CD4-positive, CD25-positive, alpha-beta regulatory T cell (primary cell): ENCODE data around the gene R3HCC1L. TPM values are rescaled to one million over a fixed set of nuclear protein-coding genes. Genes with fewer than 3 reads are reported as not detected.
"Not testable (repeated sequence)": the region's sequence is repeated elsewhere in the genome, so short reads cannot be mapped to it uniquely, and the experiment has no call there.

ENCODE experiments used
- ATAC-seq, 2 donors: fragments of 150-1000 bp; cut with Tn5 transposase; one replicate each; pipeline ENCODE4 v1.10.0; 2021; ENCODE audit warnings: low read depth in 2 of 2, moderate number of reproducible peaks in 2 of 2, moderate library complexity in 1 of 2
- DNase-seq, 3 donors: peaks; one replicate each; pipeline versions ENCODE4 v3.0.0 to v3.0.0-alpha.2; 2012 to 2022; ENCODE audit warnings: mixed read lengths in 1 of 3
- H3K27ac ChIP-seq: one replicate; pipeline ENCODE4 v1.7.0; 2013; ENCODE audit warnings: mild to moderate bottlenecking, low read length; ENCODE audit not compliant: insufficient read depth, poor library complexity, severe bottlenecking
- H3K27me3 ChIP-seq: one replicate; pipeline ENCODE4 v1.7.0; 2013; ENCODE audit warnings: low read length; ENCODE audit not compliant: control insufficient read depth, insufficient read depth
- H3K36me3 ChIP-seq: one replicate; pipeline ENCODE4 v1.7.0; 2013; ENCODE audit warnings: mild to moderate bottlenecking, low read length, moderate library complexity; ENCODE audit not compliant: control insufficient read depth, insufficient read depth
- H3K4me1 ChIP-seq: 2 replicates; pipeline ENCODE4 v1.7.0; 2013; ENCODE audit warnings: mild to moderate bottlenecking, low read length; ENCODE audit not compliant: insufficient read depth, control insufficient read depth, poor library complexity, severe bottlenecking
- H3K4me3 ChIP-seq: one replicate; pipeline ENCODE4 v1.7.0; 2013; ENCODE audit warnings: low read depth, mild to moderate bottlenecking, low read length, moderate library complexity
- H3K9me3 ChIP-seq, 2 experiments: 1 replicate in 1 of 2; 2 replicates in 1 of 2; pipeline ENCODE4 v1.7.0; 2013; ENCODE audit warnings: low read length in 2 of 2, mild to moderate bottlenecking in 1 of 2, moderate library complexity in 1 of 2; ENCODE audit not compliant: control insufficient read depth in 2 of 2
- H3K27ac Mint-ChIP-seq, 3 donors: one replicate each; pipeline ENCODE4 v1.8.0; 2020 to 2022; ENCODE audit warnings: mild to moderate bottlenecking in 3 of 3, mixed read lengths in 3 of 3, moderate library complexity in 2 of 3
- H3K27me3 Mint-ChIP-seq: one replicate; pipeline ENCODE4 v1.8.0; 2022; ENCODE audit warnings: mild to moderate bottlenecking, mixed read lengths
- H3K36me3 Mint-ChIP-seq: one replicate; pipeline ENCODE4 v1.8.0; 2020; ENCODE audit warnings: mixed read lengths
- H3K4me1 Mint-ChIP-seq, 4 donors: one replicate each; pipeline ENCODE4 v1.8.0; 2020 to 2022; ENCODE audit warnings: mixed read lengths in 4 of 4, mild to moderate bottlenecking in 1 of 4
- H3K4me3 Mint-ChIP-seq, 4 donors: one replicate each; pipeline ENCODE4 v1.8.0; 2020 to 2022; ENCODE audit warnings: mild to moderate bottlenecking in 4 of 4, mixed read lengths in 4 of 4, moderate library complexity in 3 of 4
- H3K9me3 Mint-ChIP-seq, 7 donors: one replicate each; pipeline ENCODE4 v1.8.0; 2020 to 2022; ENCODE audit warnings: mixed read lengths in 7 of 7, mild to moderate bottlenecking in 3 of 7, moderate library complexity in 2 of 7
- polyA plus RNA-seq, 4 donors: library from polyadenylated mRNA; unstranded; fragments of 300-500 nt; fragmentation: Illumina TruSeq; gene quantifications; one replicate each; pipeline ENCODE4 v1.2.3, GENCODE V29; 2021
- total RNA-seq: library from RNA; stranded (reverse); gene quantifications from one replicate; pipeline ENCODE4 v1.2.3, GENCODE V29; 2022

Gene R3HCC1L
- total and polyA plus RNA-seq, 5 donors from 2014 or later = 10.4 to 29.7 (median 13.3) TPM

DNA sequence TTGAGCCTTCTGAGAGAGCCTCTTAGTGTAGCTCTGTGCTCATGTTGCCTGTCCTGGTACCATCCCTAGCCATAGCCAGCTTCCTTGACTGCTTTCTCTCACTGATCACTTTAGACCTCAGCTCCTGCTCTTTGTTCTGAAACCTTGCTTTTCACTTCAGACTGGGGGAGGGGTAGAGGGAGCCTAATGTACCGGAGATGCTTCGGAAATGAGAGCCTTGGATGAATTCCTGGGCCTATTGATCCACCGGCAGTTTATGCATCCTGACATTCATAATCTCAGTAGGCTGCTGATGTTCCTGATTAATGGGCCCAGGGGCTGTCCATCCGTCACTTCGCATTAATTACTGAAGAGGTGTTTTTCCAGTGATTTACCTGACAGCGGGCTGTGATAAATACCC lies 38.8 kb downstream of the R3HCC1L start:
- Histone ChIP-seq H3K4me1 (peaks cover 3% of the 10 kb centered on the region), H3K4me3 (no peak overlapping the region), H3K9me3 (no peaks in the 10 kb centered on the region), H3K36me3 (peaks cover 19% of the 10 kb centered on the region), H3K27ac (no peak overlapping the region), H3K27me3 (no peaks in the 10 kb centered on the region)
- Mint-ChIP-seq H3K9me3 (peaks cover 0 to 7% (median 2%) of the 10 kb centered on the region in 7 donors), H3K4me1 (peaks cover 25 to 73% (median 50%) of the 10 kb centered on the region in 4 donors), H3K36me3 (peaks cover 44% of the 10 kb centered on the region), H3K27ac (no peak overlapping the region), H3K4me3 (no peak overlapping the region), H3K27me3 (no peaks in the 10 kb centered on the region)
- ATAC-seq (no peak), DNase-seq (no peak)

DNA sequence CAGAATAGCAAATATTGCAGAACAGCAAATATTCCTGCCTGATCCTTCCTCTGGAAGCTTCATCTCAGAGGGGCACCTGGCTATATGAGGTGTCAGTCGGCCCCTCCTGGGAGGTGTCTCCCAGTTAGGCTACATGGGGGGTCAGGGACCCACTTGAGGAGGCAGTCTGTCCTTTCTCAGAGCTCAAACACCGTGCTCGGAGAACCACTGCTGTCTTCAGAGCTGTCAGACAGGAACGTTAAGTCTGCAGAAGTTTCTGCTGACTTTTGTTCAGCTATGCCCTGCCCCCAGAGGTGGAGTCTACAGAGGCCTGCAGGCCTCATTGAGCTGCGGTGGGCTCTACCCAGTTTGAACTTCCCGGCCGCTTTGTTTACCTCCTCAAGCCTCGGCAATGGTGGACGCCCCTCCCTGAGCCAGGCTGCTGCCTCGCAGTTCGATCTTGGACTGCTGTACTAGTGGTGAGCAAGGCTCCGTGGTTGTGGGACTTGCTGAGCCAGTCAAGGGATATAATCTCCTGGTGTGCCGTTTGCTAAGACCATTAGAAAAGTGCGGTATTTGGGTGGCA lies 48.0 kb downstream of the R3HCC1L start:
- Mint-ChIP-seq H3K4me1 (peaks cover 46 to 69% (median 48%) of the 10 kb centered on the region in 4 donors), H3K36me3 (peaks cover 73% of the 10 kb centered on the region), H3K4me3 (peak overlapping the region in 1 of 4 donors; percentile 5)
- H3K4me1 ChIP-seq, ATAC-seq, H3K9me3 Mint-ChIP-seq, H3K9me3 ChIP-seq, H3K27ac ChIP-seq, H3K27ac Mint-ChIP-seq, H3K27me3 Mint-ChIP-seq, DNase-seq, H3K27me3 ChIP-seq, H3K4me3 ChIP-seq: not testable (repeated sequence)
- peaks cover 20% of the 10 kb centered on the region for H3K36me3 ChIP-seq

DNA sequence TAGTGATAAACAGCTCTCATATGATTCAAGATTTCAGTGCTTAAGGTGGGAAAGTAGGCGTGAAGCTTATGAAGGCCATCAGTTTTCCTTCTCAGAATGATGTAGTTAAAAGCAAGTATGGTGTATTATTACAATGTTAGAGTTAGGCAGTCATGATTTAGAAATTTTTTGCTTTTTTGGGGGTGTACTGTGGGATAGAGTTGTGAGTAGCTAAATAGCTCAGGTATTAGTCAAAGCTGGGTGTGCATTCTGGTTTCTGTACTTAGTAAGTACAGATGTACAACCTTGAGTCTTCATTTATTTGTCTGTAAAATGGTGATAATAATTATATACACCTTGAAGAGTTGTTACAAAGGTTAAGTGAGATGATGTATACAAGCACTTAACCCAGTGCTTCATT lies 52.2 kb downstream of the R3HCC1L start:
- no peaks in the 10 kb centered on the region for H3K27me3 Mint-ChIP-seq
- ATAC-seq (no peak), DNase-seq (no peak)
- H3K36me3 Mint-ChIP-seq = peaks cover 58% of the 10 kb centered on the region
- H3K9me3 Mint-ChIP-seq = peaks cover 0 to 6% (median 0%) of the 10 kb centered on the region in 7 donors
- Histone ChIP-seq H3K4me3 (no peak overlapping the region), H3K27ac (no peak overlapping the region), H3K4me1 (no peaks in the 10 kb centered on the region), H3K27me3 (no peaks in the 10 kb centered on the region), H3K9me3 (no peaks in the 10 kb centered on the region), H3K36me3 (peaks cover 32% of the 10 kb centered on the region)
- H3K27ac Mint-ChIP-seq = no peak overlapping the region
- no peak overlapping the region for H3K4me3 Mint-ChIP-seq
- peaks cover 31 to 40% (median 37%) of the 10 kb centered on the region in 4 donors for H3K4me1 Mint-ChIP-seq

- not testable (repeated sequence) for H3K27ac ChIP-seq, DNase-seq, H3K27me3 ChIP-seq, H3K4me1 ChIP-seq, ATAC-seq, H3K27ac Mint-ChIP-seq, H3K9me3 ChIP-seq, H3K4me3 ChIP-seq, H3K4me3 Mint-ChIP-seq, H3K27me3 Mint-ChIP-seq
- Mint-ChIP-seq H3K36me3 (peaks cover 58% of the 10 kb centered on the region), H3K9me3 (peaks cover 0 to 11% (median 1%) of the 10 kb centered on the region in 7 donors), H3K4me1 (peaks cover 27 to 34% (median 32%) of the 10 kb centered on the region in 4 donors)
- peaks cover 32% of the 10 kb centered on the region for H3K36me3 ChIP-seq
Observed at GRCh38 chr10:98190773-98191172, 56.3 kb downstream of the R3HCC1L start.

- no peak overlapping the region for H3K27ac ChIP-seq
- Mint-ChIP-seq H3K4me1 (peaks cover 25 to 44% (median 42%) of the 10 kb centered on the region in 4 donors), H3K27ac (no peak overlapping the region), H3K36me3 (peaks cover 47% of the 10 kb centered on the region), H3K4me3 (no peak overlapping the region), H3K9me3 (peaks cover 0 to 11% (median 1%) of the 10 kb centered on the region in 7 donors), H3K27me3 (no peaks in the 10 kb centered on the region)
- DNase-seq = no peak
- no peaks in the 10 kb centered on the region for H3K9me3 ChIP-seq
- H3K36me3 ChIP-seq = peaks cover 15% of the 10 kb centered on the region
- no peaks in the 10 kb centered on the region for H3K27me3 ChIP-seq
- ATAC-seq = no peak
- H3K4me1 ChIP-seq = no peaks in the 10 kb centered on the region
- H3K4me3 ChIP-seq = no peak overlapping the region
Observed at GRCh38 chr10:98193037-98193436, 58.6 kb downstream of the R3HCC1L start.

DNA sequence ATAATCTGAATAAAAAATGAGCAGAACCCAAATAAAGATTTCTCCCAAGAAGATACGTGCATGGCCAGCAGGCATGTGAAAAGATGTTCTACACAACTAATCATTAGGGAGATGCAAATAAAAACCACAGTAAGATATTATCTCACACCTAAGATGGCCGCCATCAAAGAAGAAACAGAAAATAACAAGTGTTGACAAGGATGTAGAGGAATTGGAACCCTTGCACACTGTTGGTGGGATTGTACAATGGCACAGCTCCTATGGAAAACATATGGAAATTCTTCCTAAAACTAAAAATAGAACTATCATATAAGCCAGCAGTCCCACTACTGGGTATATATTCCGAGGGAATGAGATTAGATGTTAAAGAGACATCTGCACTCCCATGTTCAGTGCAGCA lies 60.2 kb downstream of the R3HCC1L start:
- Mint-ChIP-seq H3K4me1 (peaks cover 27 to 48% (median 42%) of the 10 kb centered on the region in 4 donors), H3K4me3 (no peak overlapping the region), H3K9me3 (peaks cover 0 to 11% (median 1%) of the 10 kb centered on the region in 7 donors), H3K27me3 (no peaks in the 10 kb centered on the region), H3K36me3 (peaks cover 44% of the 10 kb centered on the region), H3K27ac (peak overlapping the region in 1 of 3 donors; percentile 4)
- H3K36me3 ChIP-seq = peaks cover 9% of the 10 kb centered on the region
- H3K27me3 ChIP-seq = no peaks in the 10 kb centered on the region
- no peaks in the 10 kb centered on the region for H3K9me3 ChIP-seq
- H3K4me3 ChIP-seq = no peak overlapping the region
- ATAC-seq = no peak
- no peak overlapping the region for H3K27ac ChIP-seq
- H3K4me1 ChIP-seq = no peaks in the 10 kb centered on the region
- DNase-seq = no peak

GRCh38 chr10:98195120-98195519 lies 60.7 kb downstream of the R3HCC1L start:
- H3K4me1 ChIP-seq = no peaks in the 10 kb centered on the region
- Mint-ChIP-seq H3K4me1 (peaks cover 25 to 53% (median 39%) of the 10 kb centered on the region in 4 donors), H3K36me3 (peaks cover 39% of the 10 kb centered on the region), H3K27ac (peak overlapping the region in 1 of 3 donors; percentile 53), H3K4me3 (no peak overlapping the region), H3K9me3 (peaks cover 0 to 11% (median 0%) of the 10 kb centered on the region in 7 donors), H3K27me3 (no peaks in the 10 kb centered on the region)
- ATAC-seq (no peak), DNase-seq (no peak)
- no peak overlapping the region for H3K4me3 ChIP-seq
- H3K9me3 ChIP-seq = no peaks in the 10 kb centered on the region
- H3K36me3 ChIP-seq = peaks cover 7% of the 10 kb centered on the region
- H3K27ac ChIP-seq = no peak overlapping the region
- H3K27me3 ChIP-seq = no peaks in the 10 kb centered on the region

- Histone ChIP-seq H3K4me1 (no peaks in the 10 kb centered on the region), H3K9me3 (no peaks in the 10 kb centered on the region), H3K27ac (no peak overlapping the region), H3K27me3 (no peaks in the 10 kb centered on the region), H3K36me3 (peaks cover 11% of the 10 kb centered on the region), H3K4me3 (no peak overlapping the region)
- Mint-ChIP-seq H3K9me3 (peaks cover 0 to 5% (median 0%) of the 10 kb centered on the region in 7 donors), H3K4me1 (peaks cover 27 to 58% (median 45%) of the 10 kb centered on the region in 4 donors), H3K27ac (peak overlapping the region in 1 of 3 donors; percentile 70), H3K27me3 (no peaks in the 10 kb centered on the region), H3K4me3 (no peak overlapping the region), H3K36me3 (peaks cover 27% of the 10 kb centered on the region)
- ATAC-seq (no peak), DNase-seq (no peak)
Observed at GRCh38 chr10:98196985-98197384, 62.5 kb downstream of the R3HCC1L start.
